ENCODE results near the gene RABL2B.
"Not testable (repeated sequence)": the region's sequence is repeated elsewhere in the genome, so short reads cannot be mapped to it uniquely, and the experiment has no call there.

Gene RABL2B

DNA sequence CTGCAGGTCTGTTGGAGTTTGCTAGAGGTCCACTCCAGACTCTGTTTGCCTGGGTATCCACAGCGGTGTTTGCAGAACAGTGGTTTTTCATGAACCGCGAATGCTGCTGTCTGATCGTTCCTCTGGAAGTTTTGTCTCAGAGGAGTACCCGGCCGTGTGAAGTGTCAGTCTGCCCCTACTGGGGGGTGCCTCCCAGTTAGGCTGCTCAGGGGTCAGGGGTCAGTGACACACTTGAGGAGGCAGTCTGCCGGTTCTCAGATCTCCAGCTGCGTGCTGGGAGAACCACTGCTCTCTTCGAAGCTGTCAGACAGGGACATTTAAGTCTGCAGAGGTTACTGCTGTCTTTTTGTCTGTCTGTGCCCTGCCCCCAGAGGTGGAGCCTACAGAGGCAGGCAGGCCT is 27.0 kb downstream of the RABL2B start:
- not testable (repeated sequence) for H3K9me3 ChIP-seq (ENCODE audit: control insufficient read depth, low read depth, low read length); H3K36me3 ChIP-seq (ENCODE audit: control insufficient read depth, low read depth, low read length); H3K4me1 ChIP-seq (ENCODE audit: control insufficient read depth, low read depth, low read length); H3K4me3 ChIP-seq (ENCODE audit: low read length); H3K27ac ChIP-seq (ENCODE audit: low read length)
- peaks cover 47% of the 10 kb centered on the region for H3K27me3 ChIP-seq (ENCODE audit: control insufficient read depth, insufficient read depth, low read length)
- H3K9ac ChIP-seq (ENCODE audit: low read length) = peak overlapping the region; percentile 56

DNA sequence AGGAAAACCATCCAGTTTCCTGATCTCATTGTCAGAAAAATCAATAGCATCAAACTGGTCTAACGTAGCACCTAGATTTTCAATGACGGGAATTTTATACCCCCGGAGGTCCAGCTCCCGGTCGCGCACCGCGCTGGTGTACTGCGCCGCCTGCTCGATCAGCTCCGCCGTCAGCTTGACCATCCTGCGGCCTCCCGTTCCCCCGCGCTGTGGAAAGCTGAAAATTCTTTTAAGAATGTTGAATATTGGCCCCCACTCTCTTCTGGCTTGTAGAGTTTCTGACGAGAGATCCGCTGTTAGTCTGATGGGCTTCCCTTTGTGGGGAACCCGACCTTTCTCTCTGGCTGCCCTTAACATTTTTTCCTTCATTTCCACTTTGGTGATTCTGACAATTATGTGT is 28.2 kb downstream of the RABL2B start:
- H3K9me3 ChIP-seq (ENCODE audit: control insufficient read depth, low read depth, low read length); H3K9ac ChIP-seq (ENCODE audit: low read length); H3K4me1 ChIP-seq (ENCODE audit: control insufficient read depth, low read depth, low read length); H3K36me3 ChIP-seq (ENCODE audit: control insufficient read depth, low read depth, low read length); H3K27ac ChIP-seq (ENCODE audit: low read length); H3K4me3 ChIP-seq (ENCODE audit: low read length): not testable (repeated sequence)
- peaks cover 43% of the 10 kb centered on the region for H3K27me3 ChIP-seq (ENCODE audit: control insufficient read depth, insufficient read depth, low read length)

DNA sequence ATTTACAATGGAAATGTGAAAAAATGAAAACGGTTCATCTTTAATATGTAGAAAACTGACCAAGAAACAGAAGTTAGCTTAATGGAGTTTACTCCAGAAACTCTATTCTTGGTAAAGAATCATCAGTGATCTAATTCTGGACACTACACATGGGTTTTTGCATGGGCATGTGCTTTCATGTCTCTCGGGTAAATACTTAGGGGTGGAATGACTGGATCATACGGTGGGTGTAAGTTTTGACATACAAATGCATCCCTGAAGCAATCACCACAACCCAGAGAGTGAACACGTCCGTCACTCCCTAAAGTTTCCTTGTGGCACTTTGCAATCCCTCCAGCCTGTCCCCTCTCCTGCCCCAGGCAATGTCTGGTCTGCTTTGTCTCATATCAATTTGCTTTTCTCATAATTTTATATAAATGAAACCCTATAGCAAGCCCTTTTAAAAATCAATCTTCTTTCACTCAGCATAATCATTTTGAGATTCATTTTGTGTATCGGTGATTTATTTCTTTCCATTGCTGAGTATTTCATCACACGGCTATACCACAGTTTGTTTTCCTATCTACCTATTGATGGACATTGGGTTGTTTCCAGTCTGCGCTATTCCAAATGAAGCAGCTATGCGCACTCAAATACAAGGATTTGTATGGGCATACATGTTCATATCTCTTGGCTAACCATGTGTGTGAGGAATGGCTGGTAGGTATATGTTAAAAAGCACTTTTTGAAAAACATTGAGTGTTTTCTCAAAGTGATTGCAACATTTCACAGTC is 33.9 kb downstream of the RABL2B start:
- H3K36me3 ChIP-seq (ENCODE audit: control insufficient read depth, low read depth, low read length); H3K27ac ChIP-seq (ENCODE audit: low read length); H3K4me1 ChIP-seq (ENCODE audit: control insufficient read depth, low read depth, low read length); H3K4me3 ChIP-seq (ENCODE audit: low read length); H3K9ac ChIP-seq (ENCODE audit: low read length); H3K9me3 ChIP-seq (ENCODE audit: control insufficient read depth, low read depth, low read length); H3K27me3 ChIP-seq (ENCODE audit: control insufficient read depth, insufficient read depth, low read length): not testable (repeated sequence)

DNA sequence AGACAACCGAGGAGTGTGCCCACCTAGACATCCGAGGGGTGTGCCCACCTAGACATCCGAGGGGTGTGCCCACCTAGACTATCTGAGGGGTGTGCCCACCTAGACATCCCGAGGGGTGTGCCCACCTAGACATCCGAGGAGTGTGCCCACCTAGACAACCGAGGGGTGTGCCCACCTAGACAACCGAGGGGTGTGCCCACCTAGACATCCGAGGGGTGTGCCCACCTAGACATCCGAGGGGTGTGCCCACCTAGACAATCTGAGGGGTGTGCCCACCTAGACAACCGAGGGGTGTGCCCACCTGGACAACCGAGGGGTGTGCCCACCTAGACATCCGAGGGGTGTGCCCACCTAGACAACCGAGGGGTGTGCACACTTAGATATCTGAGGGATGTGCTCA is 34.8 kb downstream of the RABL2B start:
- not testable (repeated sequence) for H3K4me1 ChIP-seq (ENCODE audit: control insufficient read depth, low read depth, low read length); H3K27me3 ChIP-seq (ENCODE audit: control insufficient read depth, insufficient read depth, low read length); H3K9me3 ChIP-seq (ENCODE audit: control insufficient read depth, low read depth, low read length); H3K4me3 ChIP-seq (ENCODE audit: low read length); H3K27ac ChIP-seq (ENCODE audit: low read length); H3K9ac ChIP-seq (ENCODE audit: low read length); H3K36me3 ChIP-seq (ENCODE audit: control insufficient read depth, low read depth, low read length)

DNA sequence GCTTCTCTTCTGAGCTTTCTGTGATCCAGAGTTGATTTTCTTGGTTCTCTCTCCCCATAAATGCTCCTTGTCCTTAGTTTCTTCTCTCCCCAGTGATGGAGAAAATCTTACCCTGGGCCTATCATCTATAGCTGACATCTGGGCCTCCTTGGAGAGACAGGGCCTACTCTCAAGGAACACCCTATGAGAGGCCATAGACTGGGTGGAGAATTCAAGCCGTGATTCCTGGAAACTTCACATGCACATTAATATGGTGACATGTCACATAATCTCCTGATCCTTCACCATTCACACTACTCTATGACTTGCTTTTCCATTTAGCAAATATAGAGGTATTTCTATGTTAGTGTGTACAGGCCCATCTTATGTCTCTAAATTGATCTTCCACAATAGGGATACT is 35.9 kb downstream of the RABL2B start:
- H3K9me3 ChIP-seq (ENCODE audit: control insufficient read depth, low read depth, low read length); H3K36me3 ChIP-seq (ENCODE audit: control insufficient read depth, low read depth, low read length); H3K4me1 ChIP-seq (ENCODE audit: control insufficient read depth, low read depth, low read length): not testable (repeated sequence)

DNA sequence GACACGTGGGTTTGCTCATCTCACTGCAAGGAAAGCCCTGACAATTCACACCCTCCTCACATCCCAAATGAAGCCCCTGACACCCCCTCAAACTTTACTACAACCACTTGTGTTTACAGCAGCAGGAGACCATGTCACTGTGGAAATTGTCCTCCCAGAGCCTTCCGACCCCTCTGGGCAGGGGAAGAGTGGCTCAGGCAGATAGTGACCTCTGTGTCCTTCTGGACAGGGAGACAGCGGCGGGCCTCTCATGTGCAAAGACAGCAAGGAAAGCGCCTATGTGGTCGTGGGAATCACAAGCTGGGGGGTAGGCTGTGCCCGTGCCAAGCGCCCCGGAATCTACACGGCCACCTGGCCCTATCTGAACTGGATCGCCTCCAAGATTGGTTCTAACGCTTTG is 39.0 kb downstream of the RABL2B start:
- not testable (repeated sequence) for H3K9ac ChIP-seq (ENCODE audit: low read length); H3K27ac ChIP-seq (ENCODE audit: low read length); H3K36me3 ChIP-seq (ENCODE audit: control insufficient read depth, low read depth, low read length); H3K27me3 ChIP-seq (ENCODE audit: control insufficient read depth, insufficient read depth, low read length); H3K4me3 ChIP-seq (ENCODE audit: low read length); H3K4me1 ChIP-seq (ENCODE audit: control insufficient read depth, low read depth, low read length); H3K9me3 ChIP-seq (ENCODE audit: control insufficient read depth, low read depth, low read length)

More for the DNA sequence above, 35.9 kb downstream of the RABL2B start:
- H3K27me3 ChIP-seq (ENCODE audit: control insufficient read depth, insufficient read depth, low read length); H3K9ac ChIP-seq (ENCODE audit: low read length); H3K4me3 ChIP-seq (ENCODE audit: low read length); H3K27ac ChIP-seq (ENCODE audit: low read length): not testable (repeated sequence)

DNA sequence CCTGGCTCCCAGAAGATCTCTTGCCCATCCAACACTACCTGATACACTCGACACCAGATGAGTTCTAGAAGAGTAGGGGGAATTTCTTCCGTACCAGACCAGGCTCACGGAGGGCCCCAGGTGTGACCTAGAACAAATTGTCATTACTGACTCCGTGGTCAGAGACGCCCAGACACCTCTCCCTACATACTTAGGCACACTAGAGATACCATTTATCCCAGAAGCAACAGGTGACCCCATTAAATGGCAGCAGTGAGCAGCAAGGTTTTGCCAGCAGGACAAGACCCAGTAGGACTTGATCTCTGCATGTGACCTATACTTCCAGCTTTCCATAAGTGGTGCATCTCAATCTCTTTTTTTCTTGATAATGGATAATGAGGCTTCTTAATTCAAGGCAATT is 42.7 kb downstream of the RABL2B start:
- H3K4me3 ChIP-seq (ENCODE audit: low read length); H3K36me3 ChIP-seq (ENCODE audit: control insufficient read depth, low read depth, low read length); H3K9me3 ChIP-seq (ENCODE audit: control insufficient read depth, low read depth, low read length); H3K9ac ChIP-seq (ENCODE audit: low read length); H3K27ac ChIP-seq (ENCODE audit: low read length); H3K4me1 ChIP-seq (ENCODE audit: control insufficient read depth, low read depth, low read length): not testable (repeated sequence)
- H3K27me3 ChIP-seq (ENCODE audit: control insufficient read depth, insufficient read depth, low read length) = peaks cover 12% of the 10 kb centered on the region

DNA sequence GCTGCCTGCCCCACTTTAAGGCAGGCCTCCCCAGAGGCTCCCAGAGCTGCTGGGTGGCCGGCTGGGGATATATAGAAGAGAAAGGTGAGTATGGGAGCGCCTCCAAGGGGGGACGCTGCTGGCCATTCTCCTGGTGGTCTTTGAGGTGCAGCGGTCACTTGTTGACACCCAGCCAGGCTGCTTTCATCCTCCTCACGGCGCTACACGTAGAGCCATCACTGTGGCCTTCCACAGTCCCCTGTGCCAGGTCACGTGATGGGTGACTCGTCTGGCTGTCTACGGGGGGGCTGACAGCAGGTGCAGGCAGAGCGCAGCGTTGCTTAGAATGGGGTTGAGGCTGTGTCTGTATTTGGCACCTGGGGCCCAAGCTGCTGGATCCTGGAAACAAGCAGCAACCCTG is 43.5 kb downstream of the RABL2B start:
- Histone ChIP-seq H3K9me3 (ENCODE audit: control insufficient read depth, low read depth, low read length) (no peaks in the 10 kb centered on the region), H3K4me1 (ENCODE audit: control insufficient read depth, low read depth, low read length) (no peaks in the 10 kb centered on the region), H3K4me3 (ENCODE audit: low read length) (no peak overlapping the region), H3K27me3 (ENCODE audit: control insufficient read depth, insufficient read depth, low read length) (peaks cover 12% of the 10 kb centered on the region), H3K9ac (ENCODE audit: low read length) (no peak overlapping the region), H3K27ac (ENCODE audit: low read length) (no peak overlapping the region), H3K36me3 (ENCODE audit: control insufficient read depth, low read depth, low read length) (no peaks in the 10 kb centered on the region)

DNA sequence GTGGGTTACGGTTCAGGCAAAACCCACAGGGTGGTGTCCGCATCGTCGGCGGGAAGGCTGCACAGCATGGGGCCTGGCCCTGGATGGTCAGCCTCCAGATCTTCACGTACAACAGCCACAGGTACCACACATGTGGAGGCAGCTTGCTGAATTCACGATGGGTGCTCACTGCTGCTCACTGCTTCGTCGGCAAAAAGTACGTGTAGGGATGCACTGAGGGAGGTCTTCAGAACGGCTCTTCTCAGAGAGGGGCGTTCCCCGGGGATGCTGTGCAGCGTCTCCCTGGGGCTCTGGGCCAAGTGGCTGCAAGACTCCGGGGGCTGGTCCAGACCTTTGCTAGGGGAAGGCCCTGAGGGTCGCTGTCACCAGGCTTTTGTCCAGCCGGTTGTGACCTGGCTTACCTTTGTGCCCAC is 44.2 kb downstream of the RABL2B start:
- no peak overlapping the region for H3K4me3 ChIP-seq (ENCODE audit: low read length)
- no peak overlapping the region for H3K27ac ChIP-seq (ENCODE audit: low read length)
- H3K9ac ChIP-seq (ENCODE audit: low read length) = no peak overlapping the region
- no peaks in the 10 kb centered on the region for H3K36me3 ChIP-seq (ENCODE audit: control insufficient read depth, low read depth, low read length)
- H3K27me3 ChIP-seq (ENCODE audit: control insufficient read depth, insufficient read depth, low read length) = peaks cover 12% of the 10 kb centered on the region
- no peaks in the 10 kb centered on the region for H3K4me1 ChIP-seq (ENCODE audit: control insufficient read depth, low read depth, low read length)
- no peaks in the 10 kb centered on the region for H3K9me3 ChIP-seq (ENCODE audit: control insufficient read depth, low read depth, low read length)

DNA sequence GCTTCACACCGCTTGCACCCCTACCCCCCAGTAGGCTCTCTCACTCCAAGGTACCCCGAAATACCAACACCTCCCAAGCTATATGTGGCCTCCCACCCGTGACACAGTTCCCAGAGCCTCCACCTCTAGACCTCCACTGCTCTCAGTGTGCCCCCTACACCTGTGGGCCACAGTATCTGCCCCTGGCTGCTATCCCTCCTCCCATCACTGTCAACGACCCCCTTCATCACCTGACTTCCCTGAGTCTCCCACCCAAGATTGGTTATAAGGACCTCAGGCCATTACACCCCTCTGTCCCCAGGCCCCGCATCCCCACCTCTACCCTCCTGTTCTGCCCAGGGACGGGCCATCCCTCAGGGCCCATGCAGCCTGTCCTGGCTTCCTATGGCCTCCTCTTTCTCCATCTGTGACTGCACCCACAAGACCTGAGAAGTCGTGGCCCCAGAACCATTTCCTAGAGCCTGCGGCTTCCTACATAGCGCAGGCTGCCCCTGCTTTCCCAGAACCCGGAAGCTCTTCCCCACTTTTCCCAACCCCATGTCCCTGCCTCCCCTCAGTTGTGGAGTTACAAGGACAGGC is 44.7 kb downstream of the RABL2B start:
- Histone ChIP-seq H3K4me1 (ENCODE audit: control insufficient read depth, low read depth, low read length) (no peaks in the 10 kb centered on the region), H3K4me3 (ENCODE audit: low read length) (no peak overlapping the region), H3K9me3 (ENCODE audit: control insufficient read depth, low read depth, low read length) (no peaks in the 10 kb centered on the region), H3K36me3 (ENCODE audit: control insufficient read depth, low read depth, low read length) (no peaks in the 10 kb centered on the region), H3K27me3 (ENCODE audit: control insufficient read depth, insufficient read depth, low read length) (peaks cover 12% of the 10 kb centered on the region), H3K27ac (ENCODE audit: low read length) (no peak overlapping the region), H3K9ac (ENCODE audit: low read length) (no peak overlapping the region)

DNA sequence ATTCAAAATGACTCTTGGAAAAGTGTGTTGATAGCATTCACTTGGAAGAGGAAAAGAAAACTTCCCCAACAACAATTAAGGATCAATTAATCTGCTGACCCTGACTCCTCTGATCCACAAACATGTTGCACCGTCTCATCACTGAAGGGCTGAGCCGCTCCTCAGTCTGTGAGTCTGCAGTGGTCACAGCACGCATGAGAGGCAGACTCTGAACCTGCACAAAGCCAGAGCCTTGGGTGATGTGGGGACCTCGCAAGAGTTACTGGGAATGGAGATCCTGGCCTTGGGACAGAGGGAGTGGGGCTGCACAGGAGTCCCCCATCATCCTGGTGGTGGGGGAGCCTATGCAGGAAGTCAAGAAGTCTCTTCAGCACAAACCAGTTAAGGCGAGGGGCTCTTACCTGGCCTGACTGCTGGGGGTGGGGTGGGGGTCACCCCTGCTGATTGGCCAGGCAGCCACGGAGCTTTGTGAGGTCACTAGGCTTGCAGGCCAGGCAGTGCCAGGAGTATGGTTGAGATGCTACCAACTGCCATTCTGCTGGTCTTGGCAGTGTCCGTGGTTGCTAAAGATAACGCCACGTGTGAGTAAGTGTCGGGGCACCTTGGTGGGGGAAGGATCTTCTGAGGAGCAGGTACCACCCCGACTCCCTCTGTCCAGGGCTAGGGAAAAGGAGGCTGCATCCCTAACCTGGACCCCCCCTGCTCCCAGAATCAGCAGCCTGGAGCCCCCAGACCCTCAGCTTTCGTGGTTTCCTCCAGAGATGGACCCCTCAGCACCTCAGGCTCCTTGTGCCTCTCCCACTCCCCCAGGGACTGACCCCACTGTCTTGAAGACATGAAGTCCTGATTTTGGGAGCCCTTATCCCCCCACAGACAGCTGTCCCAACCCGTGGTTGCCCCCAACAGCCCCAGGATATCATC is 45.4 kb downstream of the RABL2B start, which contains the start of gene ACR:
TSS of gene ACR (plus strand) at position 477 of the 921 bp plus-strand sequence. CDS start at position 509, 32 bp downstream.
- Histone ChIP-seq H3K27ac (ENCODE audit: low read length) (no peak within 1 kb of the TSS), H3K9ac (ENCODE audit: low read length) (no peak within 1 kb of the TSS), H3K4me3 (ENCODE audit: low read length) (no peak within 1 kb of the TSS), H3K9me3 (ENCODE audit: control insufficient read depth, low read depth, low read length) (no peaks in the 10 kb centered on the region), H3K36me3 (ENCODE audit: control insufficient read depth, low read depth, low read length) (no peaks in the 10 kb centered on the region), H3K4me1 (ENCODE audit: control insufficient read depth, low read depth, low read length) (no peaks in the 10 kb centered on the region), H3K27me3 (ENCODE audit: control insufficient read depth, insufficient read depth, low read length) (peaks cover 12% of the 10 kb centered on the region)
